H1 (cell line): ENCODE data around the gene FAM43B. TPM values are rescaled to one million over a fixed set of nuclear protein-coding genes. Genes with fewer than 3 reads are reported as not detected.

ENCODE experiments used
- CTCF ChIA-PET: fragments of 300-600 bp; sonication (Branson Sonifier 250); formaldehyde crosslinking; loops from one replicate; lab custom pipeline; 2021; ENCODE audit not compliant: partially characterized antibody; lab: Charles Lee
- POLR2A ChIA-PET: fragments of 300-600 bp; sonication (Branson Sonifier 250); formaldehyde crosslinking; loops from one replicate; lab custom pipeline; 2021; ENCODE audit warnings: inconsistent platforms; ENCODE audit not compliant: partially characterized antibody; lab: Charles Lee
- DNase-seq, 2 experiments: peaks; one replicate each; pipeline versions ENCODE4 v3.0.0 to v3.0.0-alpha.2; 2010 to 2022; ENCODE audit warnings: low spot score in 2 of 2, low read depth in 1 of 2, mixed read lengths in 1 of 2
- FAIRE-seq: peaks from 2 replicates; lab custom pipeline; 2011; peaks lifted over from hg19 to GRCh38; lab: Jason Lieb, UNC
- H2AFZ ChIP-seq: 2 replicates; pipeline ENCODE4 v1.8.1; 2012; ENCODE audit warnings: low read length, inconsistent platforms
- H2AK5ac ChIP-seq: 2 replicates; pipeline ENCODE4 v1.6.1; 2013; ENCODE audit warnings: low read depth, low read length
- H2BK120ac ChIP-seq: replicated peaks from 2 replicates; pipeline ENCODE3; 2013; ENCODE audit warnings: low read depth, low read length, inconsistent platforms
- H2BK12ac ChIP-seq: 2 replicates; pipeline ENCODE4 v1.6.1; 2013; ENCODE audit warnings: low read depth, low read length
- H2BK15ac ChIP-seq: 2 replicates; pipeline ENCODE4 v1.6.1; 2013; ENCODE audit warnings: low read length
- H2BK20ac ChIP-seq: 2 replicates; pipeline ENCODE4 v1.6.1; 2013; ENCODE audit warnings: low read length
- H2BK5ac ChIP-seq: 2 replicates; pipeline ENCODE4 v1.6.1; 2013; ENCODE audit warnings: low read depth, low read length
- H3K14ac ChIP-seq: 2 replicates; pipeline ENCODE4 v1.6.1; 2013; ENCODE audit warnings: inconsistent platforms; ENCODE audit not compliant: insufficient read length
- H3K18ac ChIP-seq: 2 replicates; pipeline ENCODE4 v1.6.1; 2013; ENCODE audit warnings: low read length; ENCODE audit errors: extremely low read depth
- H3K23ac ChIP-seq: 2 replicates; pipeline ENCODE4 v1.6.1; 2013; ENCODE audit warnings: inconsistent platforms; ENCODE audit not compliant: insufficient read length
- H3K23me2 ChIP-seq: 2 replicates; pipeline ENCODE4 v1.6.1; 2013; ENCODE audit warnings: low read depth, low read length
- H3K27ac ChIP-seq: 2 replicates; pipeline ENCODE4 v1.6.1; 2011; ENCODE audit warnings: low read depth, low read length, inconsistent platforms
- H3K27me3 ChIP-seq, 4 experiments: replicated peaks in 1 of 4; 1 replicate in 1 of 4; 2 replicates in 3 of 4; pipeline versions ENCODE4 v1.6.1 to v1.8.1; 2011 to 2013; ENCODE audit warnings: low read length in 3 of 4, mild to moderate bottlenecking in 3 of 4, inconsistent platforms in 2 of 4, mixed read lengths in 2 of 4, moderate library complexity in 1 of 4; ENCODE audit not compliant: control insufficient read depth in 3 of 4, insufficient read depth in 3 of 4; ENCODE audit errors: extremely low read depth in 1 of 4
- H3K36me3 ChIP-seq, 4 experiments: 2 replicates each; pipeline versions ENCODE4 v1.6.1 to v1.8.1; 2011 to 2013; ENCODE audit warnings: mild to moderate bottlenecking in 4 of 4, low read length in 3 of 4, moderate library complexity in 2 of 4, control low read depth in 1 of 4, inconsistent platforms in 1 of 4; ENCODE audit not compliant: insufficient read depth in 4 of 4, control insufficient read depth in 2 of 4
- H3K4ac ChIP-seq: replicated peaks from 2 replicates; pipeline ENCODE3; 2013; ENCODE audit warnings: low read length, low read depth, mixed read lengths, inconsistent platforms; ENCODE audit not compliant: insufficient read length
- H3K4me1 ChIP-seq, 4 experiments: replicated peaks in 1 of 4; 1 replicate in 1 of 4; 2 replicates in 3 of 4; pipeline versions ENCODE4 v1.6.1 to v1.8.1; 2011 to 2013; ENCODE audit warnings: low read length in 3 of 4, inconsistent platforms in 2 of 4, mixed read lengths in 1 of 4; ENCODE audit not compliant: insufficient read depth in 4 of 4, control insufficient read depth in 3 of 4
- H3K4me2 ChIP-seq, 2 experiments: 2 replicates each; pipeline versions ENCODE4 v1.6.1 to v1.8.1; 2011 to 2013; ENCODE audit warnings: low read depth in 2 of 2, low read length in 2 of 2, control low read depth in 1 of 2, inconsistent platforms in 1 of 2, mild to moderate bottlenecking in 1 of 2; ENCODE audit not compliant: insufficient read depth in 1 of 2
- H3K4me3 ChIP-seq, 4 experiments: fragments of 200-600, 300-600 bp in 1 of 4; sonication (generic), shearing (Covaris generic), sonication (Bioruptor Twin) in 1 of 4; 2 replicates each; pipeline versions ENCODE4 v1.5.1 to v1.8.1; 2011 to 2016; ENCODE audit warnings: low read length in 4 of 4, low read depth in 3 of 4, control low read depth in 2 of 4, inconsistent platforms in 2 of 4, mild to moderate bottlenecking in 2 of 4, mixed read lengths in 1 of 4, moderate library complexity in 1 of 4; ENCODE audit not compliant: insufficient read depth in 2 of 4; ENCODE audit errors: extremely low read depth in 1 of 4
- H3K56ac ChIP-seq: replicated peaks from 2 replicates; pipeline ENCODE3; 2013; ENCODE audit warnings: low read depth, mild to moderate bottlenecking, mixed read lengths, low read length, inconsistent platforms; ENCODE audit not compliant: insufficient read length
- H3K79me1 ChIP-seq: 2 replicates; pipeline ENCODE4 v1.6.1; 2013; ENCODE audit warnings: low read depth, low read length, control low read depth
- H3K79me2 ChIP-seq, 2 experiments: 2 replicates each; pipeline versions ENCODE4 v1.6.1 to v1.8.1; 2012 to 2013; ENCODE audit warnings: low read length in 2 of 2, mild to moderate bottlenecking in 2 of 2, inconsistent platforms in 1 of 2; ENCODE audit not compliant: insufficient read depth in 2 of 2, control insufficient read depth in 1 of 2
- H3K9ac ChIP-seq, 4 experiments: replicated peaks in 1 of 4; 1 replicate in 1 of 4; 2 replicates in 3 of 4; pipeline versions ENCODE4 v1.6.1 to v1.8.1; 2011 to 2013; ENCODE audit warnings: low read depth in 3 of 4, low read length in 3 of 4, control low read depth in 2 of 4, mild to moderate bottlenecking in 2 of 4, moderate library complexity in 2 of 4, inconsistent platforms in 1 of 4; ENCODE audit errors: extremely low read depth in 1 of 4
- H3K9me3 ChIP-seq, 2 experiments: 2 replicates each; pipeline versions ENCODE4 v1.6.1 to v1.8.1; 2012 to 2013; ENCODE audit warnings: mild to moderate bottlenecking in 2 of 2, moderate library complexity in 2 of 2, control low read depth in 1 of 2, inconsistent platforms in 1 of 2, low read depth in 1 of 2, low read length in 1 of 2, mixed read lengths in 1 of 2; ENCODE audit not compliant: insufficient read depth in 2 of 2
- H4K20me1 ChIP-seq, 2 experiments: replicated peaks in 1 of 2; 2 replicates each; pipeline versions ENCODE3 to v1.8.1; 2011 to 2013; ENCODE audit warnings: inconsistent platforms in 2 of 2, low read length in 2 of 2, mild to moderate bottlenecking in 1 of 2; ENCODE audit not compliant: insufficient read depth in 2 of 2, control insufficient read depth in 1 of 2
- H4K5ac ChIP-seq: 2 replicates; pipeline ENCODE4 v1.6.1; 2013; ENCODE audit warnings: low read length, low read depth, mixed read lengths, inconsistent platforms; ENCODE audit not compliant: insufficient read length
- H4K8ac ChIP-seq: 2 replicates; pipeline ENCODE4 v1.8.0; 2013; ENCODE audit warnings: mild to moderate bottlenecking, moderate library complexity, low read length, inconsistent platforms; ENCODE audit not compliant: insufficient read depth; ENCODE audit errors: extremely low read depth
- H4K91ac ChIP-seq: replicated peaks from 2 replicates; pipeline ENCODE3; 2013; ENCODE audit warnings: low read length, mixed read lengths, inconsistent platforms; ENCODE audit not compliant: insufficient read length
- HDAC2 ChIP-seq, 2 experiments: fragments of 300-600 bp in 1 of 2; sonication (generic) in 1 of 2; IDR thresholded peaks; 2 replicates each; pipeline ENCODE4 v1.6.1; 2011 to 2012; ENCODE audit warnings: low read depth in 2 of 2, low read length in 2 of 2, mild to moderate bottlenecking in 2 of 2, moderate library complexity in 2 of 2, borderline replicate concordance in 1 of 2, inconsistent platforms in 1 of 2
- SP4 ChIP-seq: IDR thresholded peaks from 2 replicates; pipeline ENCODE4 v1.6.1; 2012; ENCODE audit warnings: low read length, inconsistent platforms
- whole genome bisulfite sequencing, 2 experiments: shearing (Covaris generic) in 1 of 2; methylation state at CpG; one replicate each; pipeline versions ENCODE4 v1.1.6 to v1.1.7; 2013 to 2015; ENCODE audit warnings: low lambda C conversion rate in 2 of 2, mixed read lengths in 2 of 2, inconsistent platforms in 1 of 2, low coverage in 1 of 2, missing lambda C conversion rate in 1 of 2; ENCODE audit not compliant: insufficient replicate concordance in 2 of 2, insufficient coverage in 1 of 2, insufficient read length in 1 of 2; ENCODE audit errors: extremely low coverage in 1 of 2, missing lambda C conversion rate in 1 of 2; 5-methylcytosine and 5-hydroxymethylcytosine counted together
- polyA plus RNA-seq, 7 experiments: library from polyadenylated mRNA; depleted of rRNA in 3 of 7; stranded (reverse) in 5 of 7; unstranded in 2 of 7; fragments of >200 nt in 5 of 7; fragments of 200-250 nt in 2 of 7; gene quantifications; 1 replicate in 5 of 7; 2 replicates in 1 of 7; 4 replicates in 1 of 7; pipeline versions ENCODE4 v1.2.1 to v1.2.3, GENCODE V29; 2011 to 2013; ENCODE audit warnings: missing spikeins in 2 of 7, mixed read lengths in 2 of 7
- total RNA-seq: library from RNA; stranded (reverse); fragmentation: NEBNext Ultra II Directional; extraction: Animal tissue kit (Norgen Biotek cat#: 25700); gene quantifications from 2 replicates; pipeline ENCODE4 v1.2.1, GENCODE V29; 2021

The FAM43B gene
- total and polyA plus RNA-seq, 2 of the 8 experiments (the other 6 are each of a cell fraction or from before 2014, with no cell fraction given), result 0.88 to 2.2 TPM

DNA sequence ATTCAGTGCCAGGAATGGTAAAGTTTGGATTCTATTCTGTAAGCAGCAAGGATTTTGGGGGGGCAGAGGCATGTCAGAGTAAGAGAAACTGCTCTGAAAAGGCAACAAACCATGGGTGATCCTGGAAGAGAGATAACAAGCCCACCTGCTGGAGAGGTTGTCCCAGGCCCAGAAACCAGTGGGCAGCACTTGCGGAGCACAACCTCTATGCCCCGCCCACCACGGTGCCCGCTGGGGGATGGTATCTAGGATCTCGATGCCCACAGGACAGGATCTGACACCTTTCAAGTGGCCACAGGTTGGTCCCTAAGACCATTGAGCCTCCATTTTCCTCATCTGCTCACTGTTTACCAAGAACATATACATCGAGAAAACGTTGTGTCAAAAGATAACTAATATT, 24.2 kb upstream of the FAM43B start:
- no peak overlapping the region for H4K8ac ChIP-seq
- peaks cover 0 to 1% of the 10 kb centered on the region in 2 experiments for H4K20me1 ChIP-seq
- no peak for FAIRE-seq
- H3K4me1 ChIP-seq, result no peaks in the 10 kb centered on the region
- H3K9me3 ChIP-seq, result no peaks in the 10 kb centered on the region
- no peak overlapping the region for H3K9ac ChIP-seq
- H3K79me2 ChIP-seq, result no peaks in the 10 kb centered on the region
- H3K23me2 ChIP-seq, result no peaks in the 10 kb centered on the region
- H3K27ac ChIP-seq, result no peak overlapping the region
- ChIA-PET POLR2A (no interaction called here), CTCF (interaction anchor here (0.8 to 2.5 kb wide), 2 partner anchors 46 to 113 kb away, joined by 4 to 10 read pairs; no protein-coding TSS in a partner anchor)
- H3K36me3 ChIP-seq, result no peaks in the 10 kb centered on the region
- no peak overlapping the region for H2AFZ ChIP-seq
- no peak overlapping the region for H2BK120ac ChIP-seq
- no peak overlapping the region for H3K23ac ChIP-seq
- H2BK12ac ChIP-seq, result no peak overlapping the region
- no peak overlapping the region for H3K4me2 ChIP-seq
- no peak for DNase-seq
- peaks cover 0 to 6% (median under 1%) of the 10 kb centered on the region in 4 experiments; a peak in 3 of 7 replicates for H3K27me3 ChIP-seq
- WGBS, 2 experiments, result 76% methylated on average over 7 of the region's 7 CpGs; no CpG with 5 or more reads in 1 of the 2 experiments
- no peak overlapping the region for H3K4me3 ChIP-seq
- no peak overlapping the region for H3K4ac ChIP-seq
- H3K56ac ChIP-seq, result no peak overlapping the region
- no peak overlapping the region for H2AK5ac ChIP-seq
- no peak overlapping the region for H4K91ac ChIP-seq
- H3K14ac ChIP-seq, result no peak overlapping the region
- no peak overlapping the region for H3K18ac ChIP-seq
- H2BK20ac ChIP-seq, result no peak overlapping the region
- H3K79me1 ChIP-seq, result no peaks in the 10 kb centered on the region
- H2BK5ac ChIP-seq, result no peak overlapping the region
- no peak overlapping the region for H4K5ac ChIP-seq
- H2BK15ac ChIP-seq, result no peak overlapping the region
- TF ChIP-seq SP4, result no peak
- TF ChIP-seq HDAC2 (IDR thresholded peaks at IDR 0.05; ENCODE audit: borderline replicate concordance in 1 of 2, low read depth in 2 of 2, low read length in 2 of 2), result no peak
